Glutamatergic neuron (in vitro differentiated cells): ENCODE measurements around the gene CRYGD. TPM values are rescaled to one million over a fixed set of nuclear protein-coding genes. Genes with fewer than 3 reads are reported as not detected.
"Not testable (repeated sequence)": the region's sequence is repeated elsewhere in the genome, so short reads cannot be mapped to it uniquely, and the experiment has no call there.

Experiments used
- DNase-seq: peaks from one replicate; pipeline ENCODE4 v3.0.0; 2022
- H3K27ac Mint-ChIP-seq: one replicate; pipeline ENCODE4 v1.8.0; 2020; ENCODE audit warnings: mild to moderate bottlenecking, mixed read lengths, inconsistent platforms; ENCODE audit not compliant: unreplicated experiment
- H3K27me3 Mint-ChIP-seq: one replicate; pipeline ENCODE4 v1.8.0; 2020; ENCODE audit warnings: mild to moderate bottlenecking, moderate library complexity, mixed read lengths, inconsistent platforms; ENCODE audit not compliant: unreplicated experiment
- H3K36me3 Mint-ChIP-seq: one replicate; pipeline ENCODE4 v1.8.0; 2020; ENCODE audit warnings: mild to moderate bottlenecking, mixed read lengths, inconsistent platforms; ENCODE audit not compliant: unreplicated experiment
- H3K4me1 Mint-ChIP-seq: one replicate; pipeline ENCODE4 v1.8.0; 2020; ENCODE audit warnings: mild to moderate bottlenecking, low read depth, mixed read lengths, inconsistent platforms; ENCODE audit not compliant: unreplicated experiment
- H3K4me3 Mint-ChIP-seq: one replicate; pipeline ENCODE4 v1.8.0; 2020; ENCODE audit warnings: mild to moderate bottlenecking, mixed read lengths, inconsistent platforms; ENCODE audit not compliant: unreplicated experiment
- H3K9me3 Mint-ChIP-seq: one replicate; pipeline ENCODE4 v1.8.0; 2020; ENCODE audit warnings: mild to moderate bottlenecking, moderate library complexity, mixed read lengths, inconsistent platforms; ENCODE audit not compliant: unreplicated experiment
- CTCF ChIP-seq: fragments of 200-600 bp; sonication (generic); IDR thresholded peaks from one replicate; pipeline ENCODE4 v1.5.0; 2021; ENCODE audit not compliant: partially characterized antibody, unreplicated experiment
- long read RNA-seq: library from polyadenylated mRNA; unstranded; transcript quantifications from one replicate; pipeline ENCODE4 v2.0.0, GENCODE V29; 2020; ENCODE audit not compliant: unreplicated experiment
- total RNA-seq: library from RNA; stranded (reverse); fragmentation: NEBNext Ultra II Directional; extraction: Animal tissue kit (Norgen Biotek cat#: 25700); gene quantifications from one replicate; pipeline ENCODE4 v1.2.1, GENCODE V29; 2021; ENCODE audit not compliant: unreplicated experiment

CRYGD gene
- total RNA-seq, result 0.76 TPM
- long read RNA-seq, result 0 reads

- H3K4me3 Mint-ChIP-seq, result peak within 1 kb of the TSS; percentile 80
- not testable (repeated sequence) for H3K27ac Mint-ChIP-seq, H3K9me3 Mint-ChIP-seq, H3K27me3 Mint-ChIP-seq, H3K4me1 Mint-ChIP-seq, H3K36me3 Mint-ChIP-seq
- peak; percentile 41 for DNase-seq
Observed at GRCh38 chr2:208124013-208124715, at the start of gene CRYGD. CRYGD (minus strand) TSS chr2:208124524; CDS start chr2:208124473, 51 bp downstream.

DNA sequence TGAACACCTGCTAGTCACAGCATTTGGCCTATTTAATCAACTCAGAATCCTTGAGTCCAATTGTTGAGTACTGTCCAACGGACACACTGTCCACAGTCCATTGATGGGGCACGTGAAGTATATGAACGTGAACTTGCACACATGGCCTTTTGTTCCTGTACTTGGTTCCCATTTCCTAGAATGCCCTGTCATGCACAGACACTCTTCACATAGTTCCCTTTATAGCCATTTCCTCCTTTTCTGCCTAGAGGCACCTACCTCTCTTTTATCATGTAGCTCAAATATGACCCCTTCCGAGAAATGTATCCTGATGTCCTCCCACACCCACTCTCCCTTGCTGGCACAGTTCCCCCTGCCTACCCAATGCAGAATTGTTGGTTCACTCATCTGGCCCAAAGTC is 47.8 kb upstream of the CRYGD start:
- H3K27ac Mint-ChIP-seq, result no peak overlapping the region
- no peak overlapping the region for H3K4me3 Mint-ChIP-seq
- H3K4me1 Mint-ChIP-seq, result peaks cover 1% of the 10 kb centered on the region
- H3K9me3 Mint-ChIP-seq, result peaks cover 5% of the 10 kb centered on the region
- no peak for TF ChIP-seq CTCF
- DNase-seq, result no peak
- no peaks in the 10 kb centered on the region for H3K36me3 Mint-ChIP-seq
- H3K27me3 Mint-ChIP-seq, result peaks cover 3% of the 10 kb centered on the region

DNA sequence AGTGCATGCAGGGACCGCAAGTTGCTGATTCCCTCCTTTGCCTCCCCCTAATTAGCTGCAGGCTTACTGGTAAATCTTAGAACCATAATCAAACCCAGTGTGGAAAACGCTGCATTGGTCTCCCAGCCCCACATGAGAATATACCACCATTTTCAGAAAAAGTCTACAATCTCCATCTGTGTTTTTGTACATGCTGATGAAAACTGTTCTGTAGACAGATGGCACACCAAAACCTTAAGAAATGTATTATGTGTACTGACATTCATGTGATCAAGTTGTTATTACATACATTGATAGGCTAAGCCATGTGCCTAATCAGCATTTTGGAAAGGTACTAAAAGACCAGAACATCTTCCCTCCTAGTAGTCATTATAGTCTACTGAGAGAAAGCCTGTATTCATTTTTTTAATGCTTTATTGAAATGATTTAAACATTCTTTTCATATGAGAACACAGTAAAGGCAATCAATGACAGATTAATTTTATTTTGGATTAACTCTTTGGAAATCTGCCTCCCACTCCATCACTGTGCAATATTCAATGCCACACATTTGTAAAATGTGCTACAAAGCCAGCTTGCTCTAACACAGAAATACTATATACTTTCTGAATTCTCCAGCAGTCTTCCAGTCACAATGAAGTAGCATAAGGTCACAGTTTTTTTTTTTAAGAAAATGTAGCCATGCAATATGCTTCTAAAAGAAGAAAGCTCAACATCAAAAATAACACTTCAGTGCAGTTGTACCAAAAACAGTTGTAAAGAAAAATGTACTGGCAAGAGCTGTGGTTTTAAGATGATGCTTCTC is 40.8 kb upstream of the CRYGD start:
- no peak for TF ChIP-seq CTCF
- no peaks in the 10 kb centered on the region for H3K36me3 Mint-ChIP-seq
- no peaks in the 10 kb centered on the region for H3K27me3 Mint-ChIP-seq
- no peak for DNase-seq
- H3K4me3 Mint-ChIP-seq, result no peak overlapping the region
- peaks cover 4% of the 10 kb centered on the region for H3K4me1 Mint-ChIP-seq
- H3K9me3 Mint-ChIP-seq, result no peaks in the 10 kb centered on the region
- H3K27ac Mint-ChIP-seq, result no peak overlapping the region

DNA sequence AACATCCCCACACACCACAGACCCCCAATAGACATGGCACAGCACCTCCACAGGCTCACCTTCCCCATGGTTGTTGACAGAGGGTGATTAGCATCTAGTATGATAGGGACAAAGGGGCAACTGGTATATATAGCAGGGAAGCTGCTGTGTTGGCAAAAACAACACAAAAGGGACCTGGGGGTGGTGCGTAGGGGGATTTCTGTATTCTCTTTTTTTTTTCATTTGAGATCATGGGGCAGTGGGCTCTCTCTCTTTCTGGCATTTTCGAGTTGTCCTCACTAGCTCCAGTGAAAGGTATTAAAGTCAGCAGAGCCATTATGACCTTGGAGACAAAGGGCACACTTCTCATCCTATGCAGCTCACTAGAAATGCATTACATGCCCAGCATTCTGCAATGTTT is 39.2 kb upstream of the CRYGD start, which contains the start of gene CRYGA:
TSS of gene CRYGA (minus strand) at position 101 of the 400 bp plus-strand sequence. CDS start at position 68, 33 bp downstream.
- Mint-ChIP-seq H3K27me3 (peaks cover under 1% of the 10 kb centered on the region), H3K36me3 (no peaks in the 10 kb centered on the region), H3K9me3 (no peaks in the 10 kb centered on the region), H3K27ac (no peak within 1 kb of the TSS), H3K4me1 (peaks cover 4% of the 10 kb centered on the region), H3K4me3 (no peak within 1 kb of the TSS)
- no peak for DNase-seq
- TF ChIP-seq CTCF, result no peak

DNA sequence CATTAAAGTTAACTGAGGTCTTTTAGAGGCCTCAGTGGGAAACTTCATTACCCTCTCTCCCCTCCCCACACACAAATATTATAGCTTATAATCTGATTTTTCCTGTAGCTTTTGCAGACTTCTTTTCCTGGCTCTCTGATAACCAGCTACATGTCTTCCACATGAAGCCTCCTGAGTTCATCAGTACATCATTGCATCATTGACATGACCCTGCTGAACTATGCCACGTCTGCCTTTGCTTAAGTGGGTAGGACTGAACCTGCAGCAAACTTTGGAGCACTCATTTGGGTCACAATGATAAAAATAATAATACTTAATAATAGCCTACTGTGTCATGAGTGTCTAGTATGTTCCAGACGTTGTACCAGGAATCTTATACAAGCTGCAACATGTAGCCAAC is 32.1 kb upstream of the CRYGD start:
- DNase-seq, result no peak
- Mint-ChIP-seq H3K4me3 (no peak overlapping the region), H3K36me3 (no peaks in the 10 kb centered on the region), H3K27me3 (peaks cover 2% of the 10 kb centered on the region), H3K4me1 (no peaks in the 10 kb centered on the region), H3K27ac (no peak overlapping the region), H3K9me3 (no peaks in the 10 kb centered on the region)
- TF ChIP-seq CTCF, result no peak
